ENCODE data around the gene NADK2.

GRCh38 chr5:36267905-36268304, 26.2 kb upstream of the NADK2 start:
- TF ChIP-seq POLR2A (IDR thresholded peaks at IDR 0.05): no peak
- TF ChIP-seq, protein P1, sequence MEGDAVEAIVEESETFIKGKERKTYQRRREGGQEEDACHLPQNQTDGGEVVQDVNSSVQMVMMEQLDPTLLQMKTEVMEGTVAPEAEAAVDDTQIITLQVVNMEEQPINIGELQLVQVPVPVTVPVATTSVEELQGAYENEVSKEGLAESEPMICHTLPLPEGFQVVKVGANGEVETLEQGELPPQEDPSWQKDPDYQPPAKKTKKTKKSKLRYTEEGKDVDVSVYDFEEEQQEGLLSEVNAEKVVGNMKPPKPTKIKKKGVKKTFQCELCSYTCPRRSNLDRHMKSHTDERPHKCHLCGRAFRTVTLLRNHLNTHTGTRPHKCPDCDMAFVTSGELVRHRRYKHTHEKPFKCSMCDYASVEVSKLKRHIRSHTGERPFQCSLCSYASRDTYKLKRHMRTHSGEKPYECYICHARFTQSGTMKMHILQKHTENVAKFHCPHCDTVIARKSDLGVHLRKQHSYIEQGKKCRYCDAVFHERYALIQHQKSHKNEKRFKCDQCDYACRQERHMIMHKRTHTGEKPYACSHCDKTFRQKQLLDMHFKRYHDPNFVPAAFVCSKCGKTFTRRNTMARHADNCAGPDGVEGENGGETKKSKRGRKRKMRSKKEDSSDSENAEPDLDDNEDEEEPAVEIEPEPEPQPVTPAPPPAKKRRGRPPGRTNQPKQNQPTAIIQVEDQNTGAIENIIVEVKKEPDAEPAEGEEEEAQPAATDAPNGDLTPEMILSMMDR (IDR thresholded peaks at IDR 0.05): no peak
